ENCODE results near the gene CNPY1.
"Not testable (repeated sequence)": the region's sequence is repeated elsewhere in the genome, so short reads cannot be mapped to it uniquely, and the experiment has no call there.

The CNPY1 gene

GRCh38 chr7:155546449-155546848 lies at the start of gene CNPY1:
Gene CNPY1, minus strand, starts transcription at chr7:155546559. Its CDS starts 630 bp downstream, at chr7:155545929.
- not testable (repeated sequence) for DNase-seq

GRCh38 chr7:155594961-155595366 lies 48.6 kb upstream of the CNPY1 start:
- DNase-seq: no peak

- DNase-seq: no peak
Observed at GRCh38 chr7:155594163-155594732, 47.9 kb upstream of the CNPY1 start.

GRCh38 chr7:155593461-155594162 lies 47.3 kb upstream of the CNPY1 start:
- DNase-seq: no peak

GRCh38 chr7:155591055-155591775 lies 44.9 kb upstream of the CNPY1 start:
- no peak for DNase-seq

- peak; percentile 34 to 81 for DNase-seq
Observed at GRCh38 chr7:155590215-155591018, 44.1 kb upstream of the CNPY1 start.

- no peak for DNase-seq
Observed at GRCh38 chr7:155589001-155589980, 42.9 kb upstream of the CNPY1 start.

GRCh38 chr7:155588468-155588998 lies 42.2 kb upstream of the CNPY1 start:
- no peak for DNase-seq

- DNase-seq: no peak
Observed at GRCh38 chr7:155587486-155587885, 41.1 kb upstream of the CNPY1 start.

- no peak for DNase-seq
Observed at GRCh38 chr7:155586843-155587440, 40.6 kb upstream of the CNPY1 start.

GRCh38 chr7:155585951-155586350 lies 39.6 kb upstream of the CNPY1 start:
- DNase-seq: no peak

- no peak for DNase-seq
Observed at GRCh38 chr7:155585532-155585895, 39.2 kb upstream of the CNPY1 start.

- DNase-seq: no peak
Observed at GRCh38 chr7:155584763-155585531, 38.6 kb upstream of the CNPY1 start.

GRCh38 chr7:155584261-155584660 lies 37.9 kb upstream of the CNPY1 start:
- no peak for DNase-seq

- no peak for DNase-seq
Observed at GRCh38 chr7:155583636-155584035, 37.3 kb upstream of the CNPY1 start.

- no peak for DNase-seq
Observed at GRCh38 chr7:155581954-155582353, 35.6 kb upstream of the CNPY1 start.

- DNase-seq: no peak
Observed at GRCh38 chr7:155581107-155581830, 34.9 kb upstream of the CNPY1 start.

GRCh38 chr7:155580367-155580766 lies 34.0 kb upstream of the CNPY1 start:
- no peak for DNase-seq

GRCh38 chr7:155579565-155579964 lies 33.2 kb upstream of the CNPY1 start:
- peak in 1 of 2 donors; percentile 6 for DNase-seq

GRCh38 chr7:155578016-155578415 lies 31.7 kb upstream of the CNPY1 start:
- no peak for DNase-seq
